HCT116 (cell line): ENCODE measurements around the gene NFIB. TPM values are rescaled to one million over a fixed set of nuclear protein-coding genes. Genes with fewer than 3 reads are reported as not detected.

Experiments used
- ATAC-seq: fragments of 200-7000 bp; cut with Tn5 transposase; 2 replicates; pipeline ENCODE4 v1.9.1; 2020; ENCODE audit warnings: mild to moderate bottlenecking, moderate library complexity
- BruUV-seq: library from RNA; stranded (reverse); fragments of 400-500 nt; replicated peaks from 2 replicates; lab custom pipeline; 2021; lab: Mats Ljungman, UMichigan
- CTCF ChIA-PET: fragments of 300-600 bp; sonication (Branson Sonifier 250); formaldehyde crosslinking; loops from one replicate; lab custom pipeline; 2021; ENCODE audit warnings: antibody characterized with exemption; lab: Charles Lee
- POLR2A ChIA-PET: fragments of 300-600, 350-600 bp; sonication (Branson Sonifier 250); formaldehyde crosslinking; loops from one replicate; lab custom pipeline; 2021; ENCODE audit warnings: antibody characterized with exemption; lab: Charles Lee
- RAD21 ChIA-PET, 2 experiments: fragments of 300-600 bp; sonication (Branson Sonifier 250); formaldehyde crosslinking; loops; one replicate each; lab custom pipeline; 2023; ENCODE audit warnings: low total read pairs in 2 of 2; ENCODE audit not compliant: uncharacterized antibody in 2 of 2, unreplicated experiment in 2 of 2, low non-redundant PET in 1 of 2; lab: Charles Lee
- DNase-seq: peaks from one replicate; pipeline ENCODE4 v3.0.0-alpha.2; 2010; ENCODE audit warnings: low read depth, low spot score
- H2AFZ ChIP-seq: fragments of 200-600 bp; shearing (Covaris generic), sonication (generic); 2 replicates; pipeline ENCODE4 v1.6.1; 2017; ENCODE audit warnings: low read depth, mixed run types, mixed read lengths, antibody characterized with exemption, low read length; ENCODE audit not compliant: poor library complexity, severe bottlenecking
- H3K27ac ChIP-seq: 2 replicates; pipeline ENCODE4 v1.5.1; 2012; ENCODE audit warnings: low read depth, low read length
- H3K27me3 ChIP-seq: fragments of 200-600 bp; sonication (generic); 2 replicates; pipeline ENCODE4 v1.6.1; 2016; ENCODE audit warnings: mixed run types, low read length, mixed read lengths; ENCODE audit not compliant: insufficient read depth
- H3K36me3 ChIP-seq, 2 experiments: fragments of 200-500 bp in 1 of 2; fragments of 200-600 bp in 1 of 2; sonication (Bioruptor generic) in 1 of 2; sonication (generic) in 1 of 2; 2 replicates each; pipeline versions ENCODE4 v1.5.1 to v1.6.1; 2014 to 2016; ENCODE audit warnings: low read length in 2 of 2, inconsistent platforms in 1 of 2, mixed read lengths in 1 of 2, mixed run types in 1 of 2; ENCODE audit not compliant: insufficient read depth in 2 of 2, control insufficient read depth in 1 of 2
- H3K4me1 ChIP-seq, 2 experiments: fragments of 200-600 bp in 1 of 2; sonication (generic) in 1 of 2; 2 replicates each; pipeline versions ENCODE4 v1.5.1 to v1.6.1; 2012 to 2017; ENCODE audit warnings: low read length in 2 of 2, inconsistent platforms in 1 of 2, mild to moderate bottlenecking in 1 of 2, mixed read lengths in 1 of 2, mixed run types in 1 of 2, moderate library complexity in 1 of 2; ENCODE audit not compliant: insufficient read depth in 2 of 2, control insufficient read depth in 1 of 2
- H3K4me2 ChIP-seq: fragments of 200-600 bp; sonication (generic); 2 replicates; pipeline ENCODE4 v1.6.1; 2017; ENCODE audit warnings: mixed run types, low read length, mixed read lengths
- H3K4me3 ChIP-seq, 2 experiments: fragments of 200-600 bp in 1 of 2; sonication (generic) in 1 of 2; replicated peaks in 1 of 2; 2 replicates each; pipeline ENCODE4 v1.5.1; 2011 to 2016; ENCODE audit warnings: low read length in 2 of 2, control low read depth in 1 of 2, low read depth in 1 of 2, mild to moderate bottlenecking in 1 of 2, mixed read lengths in 1 of 2, mixed run types in 1 of 2
- H3K79me2 ChIP-seq: fragments of 200-600 bp; sonication (generic); 2 replicates; pipeline ENCODE4 v1.6.1; 2017; ENCODE audit warnings: mild to moderate bottlenecking, mixed run types, low read length, moderate library complexity, mixed read lengths; ENCODE audit not compliant: insufficient read depth
- H3K9ac ChIP-seq: fragments of 200-600 bp; sonication (generic); 2 replicates; pipeline ENCODE4 v1.6.1; 2016; ENCODE audit warnings: low read length, mixed read lengths
- H3K9me2 ChIP-seq: fragments of 200-600 bp; sonication (generic), shearing (Covaris generic); 2 replicates; pipeline ENCODE4 v1.6.1; 2017; ENCODE audit warnings: mixed run types, mild to moderate bottlenecking, moderate library complexity; ENCODE audit not compliant: insufficient read depth
- H3K9me3 ChIP-seq, 2 experiments: fragments of 200-500 bp in 1 of 2; fragments of 200-600 bp in 1 of 2; sonication (Bioruptor generic) in 1 of 2; sonication (generic) in 1 of 2; 2 replicates each; pipeline ENCODE4 v1.6.1; 2014 to 2017; ENCODE audit warnings: low read length in 2 of 2, mixed read lengths in 2 of 2, inconsistent platforms in 1 of 2, low read depth in 1 of 2, mild to moderate bottlenecking in 1 of 2, mixed run types in 1 of 2, moderate library complexity in 1 of 2; ENCODE audit not compliant: control insufficient read depth in 1 of 2, insufficient read depth in 1 of 2
- H4K20me1 ChIP-seq: fragments of 200-600 bp; sonication (generic), shearing (Covaris generic); 2 replicates; pipeline ENCODE4 v1.6.1; 2017; ENCODE audit warnings: mixed run types, mild to moderate bottlenecking, moderate library complexity; ENCODE audit not compliant: insufficient read depth
- ATF3 ChIP-seq: IDR thresholded peaks from 2 replicates; pipeline ENCODE4 v1.6.1; 2012
- CEBPB ChIP-seq: IDR thresholded peaks from 2 replicates; pipeline ENCODE4 v1.6.1; 2012; ENCODE audit warnings: low read depth
- CTCF ChIP-seq, 3 experiments: fragments of 200-600 bp in 1 of 3; sonication (generic) in 1 of 3; IDR thresholded peaks in 2 of 3; conservative IDR thresholded peaks in 1 of 3; 2 replicates each; pipeline ENCODE4 v1.5.1; 2012 to 2017; ENCODE audit warnings: low read depth in 2 of 3, low read length in 2 of 3, antibody characterized with exemption in 1 of 3, borderline replicate concordance in 1 of 3, control low read depth in 1 of 3, mild to moderate bottlenecking in 1 of 3, mixed read lengths in 1 of 3, mixed run types in 1 of 3, moderate library complexity in 1 of 3; ENCODE audit not compliant: insufficient read depth in 1 of 3
- EZH2phosphoT487 ChIP-seq: fragments of 200-600 bp; IDR thresholded peaks from 2 replicates; pipeline ENCODE4 v1.6.1; 2018; ENCODE audit warnings: antibody characterized with exemption, borderline replicate concordance
- POLR2A ChIP-seq: IDR thresholded peaks from 2 replicates; pipeline ENCODE4 v1.7.0; 2011; ENCODE audit warnings: borderline replicate concordance; ENCODE audit not compliant: insufficient read depth, insufficient read length; ENCODE audit errors: extremely low read depth
- SRF ChIP-seq: IDR thresholded peaks from 2 replicates; pipeline ENCODE4 v1.6.1; 2012; ENCODE audit warnings: low read depth
- ZNF274 ChIP-seq: fragments of 200-500 bp; sonication (Bioruptor generic); IDR thresholded peaks from 2 replicates; pipeline ENCODE4 v1.6.1; 2014; ENCODE audit warnings: mild to moderate bottlenecking, low read depth, low read length, inconsistent platforms
- intact Hi-C: fragments of 100-400 bp; cut with micrococcal nuclease; formaldehyde crosslinking; loops from 2 replicates; pipeline ENCODE4 v1.10.0; 2022
- total RNA-seq: library from RNA; stranded (reverse); gene quantifications from one replicate; pipeline ENCODE4 v1.2.1, GENCODE V29; 2021; ENCODE audit not compliant: unreplicated experiment

Gene NFIB
- total RNA-seq, 1 experiment from 2014 or later: 6.6 TPM

GRCh38 chr9:14095277-14095676 lies 218.7 kb downstream of the NFIB start:
- RAD21 ChIA-PET: no interaction called here
- intact Hi-C loops: no loop called here
- POLR2A ChIA-PET: no interaction called here
- H3K79me2 ChIP-seq: no peaks in the 10 kb centered on the region
- no peak for TF ChIP-seq CEBPB
- TF ChIP-seq CTCF (IDR thresholded peaks at IDR 0.05 in 2 of 3, conservative IDR thresholded peaks at IDR 0.05 in 1 of 3; ENCODE audit: borderline replicate concordance in 1 of 3, insufficient read depth in 1 of 3, low read depth in 2 of 3, low read length in 2 of 3): no peak
- TF ChIP-seq SRF: no peak
- TF ChIP-seq, all 23 proteins: peak for 0
- Histone ChIP-seq H3K27ac (no peak overlapping the region), H3K9me3 (no peaks in the 10 kb centered on the region), H3K4me1 (no peaks in the 10 kb centered on the region), H3K9ac (no peak overlapping the region), H3K4me3 (no peak overlapping the region), H2AFZ (no peak overlapping the region), H4K20me1 (no peaks in the 10 kb centered on the region), H3K9me2 (no peaks in the 10 kb centered on the region), H3K4me2 (no peak overlapping the region), H3K27me3 (no peaks in the 10 kb centered on the region), H3K36me3 (no peaks in the 10 kb centered on the region)
- DNase-seq (no peak), ATAC-seq (no peak)
- CTCF ChIA-PET: no interaction called here
- BruUV-seq: no TSS peak

DNA sequence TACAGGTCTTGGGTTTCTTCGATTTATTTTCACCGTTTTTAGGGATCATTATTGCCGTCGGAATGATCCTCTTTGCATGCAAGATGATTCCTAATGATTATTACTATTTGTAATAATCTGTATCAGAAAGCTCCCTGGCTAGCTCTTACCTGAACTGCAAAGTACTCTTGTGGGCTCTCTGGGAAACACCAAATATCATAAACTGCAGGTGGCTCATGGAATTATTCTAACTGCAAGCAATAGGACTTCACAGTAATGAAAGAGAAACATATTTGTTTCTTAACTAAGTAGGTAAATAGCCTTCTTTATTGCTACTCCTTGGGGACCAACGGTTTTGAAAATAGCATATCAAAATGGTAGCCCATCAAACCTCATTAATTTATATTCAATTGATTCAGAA lies 219.4 kb downstream of the NFIB start:
- Histone ChIP-seq H3K9me3 (no peaks in the 10 kb centered on the region), H3K9ac (no peak overlapping the region), H3K4me1 (no peaks in the 10 kb centered on the region), H3K27ac (no peak overlapping the region), H3K4me2 (no peak overlapping the region), H3K79me2 (no peaks in the 10 kb centered on the region), H3K36me3 (no peaks in the 10 kb centered on the region), H3K27me3 (no peaks in the 10 kb centered on the region), H4K20me1 (no peaks in the 10 kb centered on the region), H2AFZ (no peak overlapping the region), H3K4me3 (no peak overlapping the region), H3K9me2 (no peaks in the 10 kb centered on the region)
- no TSS peak for BruUV-seq
- intact Hi-C loops: no loop called here
- RAD21 ChIA-PET: no interaction called here
- no peak for ATAC-seq
- POLR2A ChIA-PET: no interaction called here
- TF ChIP-seq ATF3: no peak
- TF ChIP-seq POLR2A: no peak
- TF ChIP-seq ZNF274: no peak
- TF ChIP-seq EZH2phosphoT487: no peak
- CTCF ChIA-PET: no interaction called here
- no peak for DNase-seq
